ENCODE data around the gene PLEKHA7.

Gene PLEKHA7

GRCh38 chr11:16881766-16882165, 132.4 kb downstream of the PLEKHA7 start:
- H3K4me3 ChIP-seq (replicated peaks; ENCODE audit: low read depth, low read length): no peak overlapping the region

DNA sequence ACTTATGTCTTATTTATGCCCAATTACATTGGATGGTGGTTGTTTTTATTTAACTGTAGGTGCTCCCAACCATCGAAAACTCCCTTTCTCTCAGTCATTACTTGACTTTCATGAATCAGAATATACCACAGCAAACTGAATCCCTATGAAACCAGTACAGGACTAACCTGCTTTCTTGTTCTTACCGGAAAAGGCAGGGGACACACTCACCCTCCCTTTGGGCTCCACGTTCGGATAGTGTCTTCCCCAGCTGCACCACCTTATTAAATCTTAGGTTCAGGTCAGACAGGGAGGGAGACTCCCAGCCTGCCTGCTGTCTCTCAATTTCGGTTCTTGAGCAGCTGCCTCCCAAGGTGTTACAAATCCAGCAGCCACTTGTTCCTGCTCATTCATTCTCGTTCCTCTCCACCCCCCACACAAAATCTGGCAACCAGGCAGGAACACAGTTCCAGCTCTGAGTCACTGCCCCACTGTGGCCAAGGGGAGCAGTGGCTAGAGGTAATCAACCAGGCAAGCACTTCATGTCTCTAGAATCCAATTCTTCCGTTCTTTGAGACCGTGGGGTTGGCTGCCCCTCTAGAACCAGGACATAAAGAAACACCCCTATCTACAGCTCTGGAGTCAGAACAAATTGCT, 133.0 kb downstream of the PLEKHA7 start:
- no peak for DNase-seq (ENCODE audit: extremely low read depth, low read depth)
- TF ChIP-seq, protein P1, sequence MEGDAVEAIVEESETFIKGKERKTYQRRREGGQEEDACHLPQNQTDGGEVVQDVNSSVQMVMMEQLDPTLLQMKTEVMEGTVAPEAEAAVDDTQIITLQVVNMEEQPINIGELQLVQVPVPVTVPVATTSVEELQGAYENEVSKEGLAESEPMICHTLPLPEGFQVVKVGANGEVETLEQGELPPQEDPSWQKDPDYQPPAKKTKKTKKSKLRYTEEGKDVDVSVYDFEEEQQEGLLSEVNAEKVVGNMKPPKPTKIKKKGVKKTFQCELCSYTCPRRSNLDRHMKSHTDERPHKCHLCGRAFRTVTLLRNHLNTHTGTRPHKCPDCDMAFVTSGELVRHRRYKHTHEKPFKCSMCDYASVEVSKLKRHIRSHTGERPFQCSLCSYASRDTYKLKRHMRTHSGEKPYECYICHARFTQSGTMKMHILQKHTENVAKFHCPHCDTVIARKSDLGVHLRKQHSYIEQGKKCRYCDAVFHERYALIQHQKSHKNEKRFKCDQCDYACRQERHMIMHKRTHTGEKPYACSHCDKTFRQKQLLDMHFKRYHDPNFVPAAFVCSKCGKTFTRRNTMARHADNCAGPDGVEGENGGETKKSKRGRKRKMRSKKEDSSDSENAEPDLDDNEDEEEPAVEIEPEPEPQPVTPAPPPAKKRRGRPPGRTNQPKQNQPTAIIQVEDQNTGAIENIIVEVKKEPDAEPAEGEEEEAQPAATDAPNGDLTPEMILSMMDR (IDR thresholded peaks at IDR 0.05; ENCODE audit: low read depth, low read length, missing control alignments): peak; percentile 15

More at GRCh38 chr11:16881766-16882165, 132.4 kb downstream of the PLEKHA7 start:
- TF ChIP-seq, protein P1 (IDR thresholded peaks at IDR 0.05; ENCODE audit: low read depth, low read length, missing control alignments): no peak
- DNase-seq (ENCODE audit: extremely low read depth, low read depth): no peak

GRCh38 chr11:16880184-16880801, 133.9 kb downstream of the PLEKHA7 start:
- H3K4me3 ChIP-seq (replicated peaks; ENCODE audit: low read depth, low read length): no peak overlapping the region
- DNase-seq (ENCODE audit: extremely low read depth, low read depth): no peak

More for the DNA sequence above, 133.0 kb downstream of the PLEKHA7 start:
- H3K4me3 ChIP-seq (replicated peaks; ENCODE audit: low read depth, low read length): no peak overlapping the region

DNA sequence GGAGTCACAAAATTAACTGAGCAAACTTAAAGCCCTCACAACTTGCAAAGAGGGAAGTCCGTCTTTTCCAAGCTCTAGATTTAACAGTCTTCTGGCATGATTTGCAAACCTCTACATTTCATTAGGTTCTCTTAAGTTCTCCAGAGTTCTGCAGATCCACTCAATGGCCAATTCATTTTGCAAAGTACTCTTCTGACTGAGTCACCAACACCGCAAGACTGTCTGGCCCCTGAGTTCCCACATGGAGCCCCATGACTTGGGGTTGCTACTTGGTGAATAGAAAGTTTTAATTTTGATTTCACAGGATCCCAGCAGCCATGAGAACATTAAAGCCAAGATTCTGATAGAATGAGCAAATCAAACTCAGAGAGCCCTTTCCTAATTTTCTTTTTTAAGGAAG, 134.5 kb downstream of the PLEKHA7 start:
- no peak overlapping the region for H3K4me3 ChIP-seq (replicated peaks; ENCODE audit: low read depth, low read length)
- TF ChIP-seq, protein P1 (IDR thresholded peaks at IDR 0.05; ENCODE audit: low read depth, low read length, missing control alignments): no peak
- DNase-seq (ENCODE audit: extremely low read depth, low read depth): no peak

More at GRCh38 chr11:16880184-16880801, 133.9 kb downstream of the PLEKHA7 start:
- TF ChIP-seq, protein P1 (IDR thresholded peaks at IDR 0.05; ENCODE audit: low read depth, low read length, missing control alignments): no peak

DNA sequence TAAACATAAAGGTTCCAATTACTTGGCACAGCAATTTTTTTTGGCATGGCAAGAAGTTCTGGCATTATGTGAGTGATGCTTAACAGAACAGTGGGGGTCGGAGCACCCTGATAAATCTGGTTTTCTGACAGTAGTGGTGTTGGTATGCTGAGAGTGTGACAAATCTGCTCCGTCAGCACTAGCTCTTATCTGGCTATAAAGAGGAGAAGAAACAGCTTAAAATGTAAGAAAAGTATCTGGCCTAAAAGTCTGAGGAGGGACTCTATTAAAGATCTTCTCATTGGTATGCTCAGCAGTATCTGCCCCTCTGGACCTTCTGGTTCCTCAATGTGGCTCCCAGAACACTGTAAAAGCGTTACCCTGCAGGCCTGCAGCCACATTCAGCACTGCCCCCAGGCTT, 137.4 kb downstream of the PLEKHA7 start:
- TF ChIP-seq, protein P1 (IDR thresholded peaks at IDR 0.05; ENCODE audit: low read depth, low read length, missing control alignments): no peak
- no peak overlapping the region for H3K4me3 ChIP-seq (replicated peaks; ENCODE audit: low read depth, low read length)
- no peak for DNase-seq (ENCODE audit: extremely low read depth, low read depth)

DNA sequence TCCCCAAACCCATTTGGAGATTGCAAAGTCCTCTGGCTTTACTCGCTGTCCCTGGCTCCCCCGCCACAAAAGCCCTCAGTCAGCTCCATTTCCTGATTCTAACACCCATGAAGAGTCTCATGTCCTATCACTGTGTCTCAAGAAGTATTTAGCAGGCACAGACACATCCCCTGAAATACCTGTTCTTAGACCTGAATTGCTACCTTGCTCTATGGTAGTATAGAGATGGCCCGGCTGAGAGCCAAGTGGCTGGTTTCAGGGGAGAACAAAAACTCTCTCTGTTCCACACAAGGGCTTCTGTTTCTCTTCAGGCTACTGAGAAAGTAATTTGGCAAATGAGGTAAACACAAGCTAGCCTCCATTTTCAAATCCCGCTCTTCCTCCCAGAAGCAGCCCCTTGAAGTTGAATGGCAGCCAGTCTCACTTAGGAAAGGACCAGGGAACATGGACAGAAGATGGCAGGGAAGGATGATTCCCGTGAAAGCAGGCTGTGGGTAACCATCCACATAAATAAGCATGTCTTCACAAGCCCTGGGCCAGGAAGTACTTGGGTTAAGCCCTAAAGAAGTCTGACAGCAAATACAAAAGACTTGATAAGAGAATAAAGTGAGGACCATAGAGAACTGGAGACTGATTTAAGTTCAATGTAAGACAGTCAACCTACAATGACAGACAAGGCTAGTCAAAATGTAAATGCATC, 138.0 kb downstream of the PLEKHA7 start:
- TF ChIP-seq, protein P1 (IDR thresholded peaks at IDR 0.05; ENCODE audit: low read depth, low read length, missing control alignments): no peak
- H3K4me3 ChIP-seq (replicated peaks; ENCODE audit: low read depth, low read length): no peak overlapping the region
- DNase-seq (ENCODE audit: extremely low read depth, low read depth): no peak

Measured in HFF-Myc (cell line).